K562 (cell line): Measurements from ENCODE around the gene SPNS1. TPM values are rescaled to one million over a fixed set of nuclear protein-coding genes. Genes with fewer than 3 reads are reported as not detected.
"Not testable (repeated sequence)": the region's sequence is repeated elsewhere in the genome, so short reads cannot be mapped to it uniquely, and the experiment has no call there.

Source experiments
- ATAC-seq: fragments of 200-7000 bp; cut with Tn5 transposase; 3 replicates; pipeline ENCODE4 v1.9.1; 2020; ENCODE audit warnings: moderate library complexity
- BruUV-seq: library from RNA; stranded (reverse); fragments of 400-500 nt; replicated peaks from 2 replicates; lab custom pipeline; 2021; lab: Mats Ljungman, UMichigan
- CTCF ChIA-PET: fragments of 300-600 bp; formaldehyde crosslinking; extraction: SDS; loops from one replicate; lab custom pipeline; 2021; ENCODE audit warnings: low intra/inter-chr PET ratio; lab: Yijun Ruan, JAX
- POLR2A ChIA-PET: fragments of 300-600, 350-650 bp; sonication (Branson Sonifier 250); formaldehyde crosslinking; extraction: SDS; loops from one replicate; lab custom pipeline; 2021; ENCODE audit warnings: antibody characterized with exemption, inconsistent platforms; lab: Yijun Ruan, JAX
- DNase-seq, 4 experiments: peaks; one replicate each; pipeline versions ENCODE4 v3.0.0 to v3.0.0-alpha.2; 2011 to 2018; ENCODE audit warnings: low spot score in 3 of 4, mixed read lengths in 3 of 4; ENCODE audit errors: extremely low read depth in 1 of 4
- FAIRE-seq: peaks from 2 replicates; lab custom pipeline; 2011; peaks lifted over from hg19 to GRCh38; lab: Jason Lieb, UNC
- H2AFZ ChIP-seq: 2 replicates; pipeline ENCODE4 v1.6.0; 2011; ENCODE audit warnings: low read depth, low read length, control low read depth, inconsistent platforms
- H3K27ac ChIP-seq: fragments of 200-600 bp; 3 replicates; pipeline ENCODE4 v1.8.0; 2011; ENCODE audit warnings: low read depth, mild to moderate bottlenecking, control low read depth, inconsistent platforms, low read length, moderate library complexity, mixed read lengths; ENCODE audit errors: extremely low read depth
- H3K27me3 ChIP-seq, 2 experiments: fragments of 300-600 bp in 1 of 2; 2 replicates in 1 of 2; 3 replicates in 1 of 2; pipeline versions ENCODE4 v1.6.0 to v1.8.0; 2011; ENCODE audit warnings: inconsistent platforms in 2 of 2, low read length in 2 of 2, mild to moderate bottlenecking in 1 of 2, mixed read lengths in 1 of 2, moderate library complexity in 1 of 2; ENCODE audit not compliant: control insufficient read depth in 2 of 2, insufficient read depth in 2 of 2
- H3K36me3 ChIP-seq: fragments of 300-600 bp; 3 replicates; pipeline ENCODE4 v1.8.0; 2011; ENCODE audit warnings: mild to moderate bottlenecking, low read length, inconsistent platforms; ENCODE audit not compliant: control insufficient read depth, insufficient read depth
- H3K4me1 ChIP-seq, 2 experiments: fragments of 200-600 bp in 1 of 2; replicated peaks in 1 of 2; 2 replicates in 1 of 2; 3 replicates in 1 of 2; pipeline versions ENCODE4 v1.5.1 to v1.8.0; 2011; ENCODE audit warnings: inconsistent platforms in 2 of 2, low read length in 2 of 2, mild to moderate bottlenecking in 1 of 2, mixed read lengths in 1 of 2, moderate library complexity in 1 of 2; ENCODE audit not compliant: control insufficient read depth in 2 of 2, insufficient read depth in 2 of 2
- H3K4me2 ChIP-seq: 2 replicates; pipeline ENCODE4 v1.6.1; 2011; ENCODE audit warnings: low read length, control low read depth, inconsistent platforms, mixed read lengths; ENCODE audit not compliant: insufficient read depth
- H3K4me3 ChIP-seq: fragments of 200-600 bp; sonication (generic), shearing (Covaris generic); 2 replicates; pipeline ENCODE4 v1.5.1; 2016; ENCODE audit warnings: control low read depth, inconsistent platforms
- H3K79me2 ChIP-seq: fragments of 200-600 bp; 3 replicates; pipeline ENCODE4 v1.8.0; 2011; ENCODE audit warnings: low read length, inconsistent platforms; ENCODE audit not compliant: control insufficient read depth, insufficient read depth
- H3K9ac ChIP-seq, 2 experiments: 2 replicates each; pipeline versions ENCODE4 v1.6.0 to v1.6.1; 2011; ENCODE audit warnings: low read depth in 2 of 2, low read length in 2 of 2, control low read depth in 1 of 2, inconsistent platforms in 1 of 2, mild to moderate bottlenecking in 1 of 2, mixed read lengths in 1 of 2; ENCODE audit not compliant: insufficient read depth in 1 of 2
- H3K9me1 ChIP-seq: one replicate; pipeline ENCODE4 v1.6.0; 2011; ENCODE audit warnings: inconsistent platforms, mild to moderate bottlenecking, low read length, moderate library complexity; ENCODE audit not compliant: control insufficient read depth, insufficient read depth
- H3K9me3 ChIP-seq: replicated peaks from 2 replicates; pipeline ENCODE4 v1.5.1; 2011; ENCODE audit warnings: low read depth, low read length, inconsistent platforms; ENCODE audit not compliant: control insufficient read depth, insufficient read depth
- H4K20me1 ChIP-seq: replicated peaks from 2 replicates; pipeline ENCODE4 v1.6.1; 2011; ENCODE audit warnings: low read length, inconsistent platforms, mixed read lengths; ENCODE audit not compliant: control insufficient read depth, insufficient read depth
- BCOR ChIP-seq: fragments of 450-650 bp; IDR thresholded peaks from 2 replicates; pipeline ENCODE4 v1.6.1; 2016
- CCAR2 ChIP-seq: fragments of 200-400 bp; formaldehyde crosslinking; IDR thresholded peaks from 2 replicates; pipeline ENCODE4 v1.6.1; 2017; ENCODE audit warnings: mild to moderate bottlenecking, low read depth, low read length
- EGR1 ChIP-seq: fragments of 450-650 bp; conservative IDR thresholded peaks from 2 replicates; pipeline ENCODE4 v1.6.1; 2017; ENCODE audit warnings: mild to moderate bottlenecking
- SRF ChIP-seq, 2 experiments: fragments of 250-450, 450-650 bp in 1 of 2; sonication (Bioruptor Pico) in 1 of 2; sonication (generic) in 1 of 2; formaldehyde crosslinking; IDR thresholded peaks; 2 replicates each; pipeline versions ENCODE4 v1.5.0 to v1.5.1; 2020 to 2022; ENCODE audit warnings: mild to moderate bottlenecking in 1 of 2, missing genetic modification reagents in 1 of 2
- STAT6 ChIP-seq: sonication (generic); formaldehyde crosslinking; IDR thresholded peaks from 2 replicates; pipeline ENCODE4 v1.8.1; 2023; ENCODE audit warnings: mild to moderate bottlenecking, missing genetic modification reagents
- TGIF2 ChIP-seq: sonication (generic); formaldehyde crosslinking; IDR thresholded peaks from 2 replicates; pipeline ENCODE4 v1.8.1; 2022; ENCODE audit warnings: mild to moderate bottlenecking, missing genetic modification reagents, moderate library complexity
- ZNF518B ChIP-seq: fragments of 250-450 bp; sonication (Bioruptor Pico); IDR thresholded peaks from 2 replicates; pipeline ENCODE4 v1.5.0; 2021; ENCODE audit warnings: mild to moderate bottlenecking, moderate library complexity
- WGBS: fragments of 100-300 bp; shearing (Covaris generic); methylation state at CpG from one replicate; pipeline ENCODE4 v1.1.6; 2016; ENCODE audit warnings: low coverage, mixed read lengths; ENCODE audit not compliant: insufficient coverage; ENCODE audit errors: missing lambda C conversion rate; 5-methylcytosine and 5-hydroxymethylcytosine counted together
- in situ Hi-C: fragments of 300-500 bp; cut with MboI; formaldehyde crosslinking; loops from 4 replicates; pipeline ENCODE4 v1.15.0; 2018; ENCODE audit warnings: inconsistent platforms, mixed read lengths
- intact Hi-C: fragments of 100-400 bp; cut with micrococcal nuclease; formaldehyde crosslinking; loops from 2 replicates; pipeline ENCODE4 v1.14.2; 2022
- polyA plus RNA-seq, 8 experiments: library from polyadenylated mRNA; depleted of rRNA in 4 of 8; stranded (reverse) in 5 of 8; unstranded in 3 of 8; fragments of >200 nt; fragmentation: Nextera tagmentation in 2 of 8; fragmentation: Illumina TruSeq in 1 of 8; extraction: Ambion mirVana in 2 of 8; extraction: Trizol in 1 of 8; gene quantifications; 2 replicates each; pipeline versions ENCODE4 v1.2.1 to v1.2.3, GENCODE V29; 2011 to 2014; ENCODE audit warnings: inconsistent platforms in 1 of 8, missing spikeins in 1 of 8
- total RNA-seq, 7 experiments: library from RNA; depleted of rRNA in 6 of 7; stranded (reverse); fragments of >200 nt in 6 of 7; fragmentation: Illumina TruSeq in 2 of 7; extraction: Trizol in 2 of 7; gene quantifications; 2 replicates each; pipeline versions ENCODE4 v1.2.1 to v1.2.3, GENCODE V29; 2011 to 2021; ENCODE audit warnings: low replicate concordance in 1 of 7

SPNS1 gene
- total and polyA plus RNA-seq, 9 of the 15 experiments (the other 6 are each of a cell fraction or from before 2014, with no cell fraction given), result 0.58 to 64.9 (median 13.7) TPM

- H2AFZ ChIP-seq, DNase-seq, H3K79me2 ChIP-seq, FAIRE-seq, ATAC-seq, H3K27me3 ChIP-seq, H3K4me2 ChIP-seq, H3K4me3 ChIP-seq, H3K9ac ChIP-seq, H3K9me1 ChIP-seq, CTCF ChIA-PET, BruUV-seq, H3K9me3 ChIP-seq, H3K36me3 ChIP-seq, H3K27ac ChIP-seq, H4K20me1 ChIP-seq: not testable (repeated sequence)
- WGBS, result 65% methylated on average over 7 of the region's 7 CpGs
- POLR2A ChIA-PET, result interaction anchor here (0.6 kb wide), 1 partner anchor 90 kb away, joined by 3 read pairs; no protein-coding TSS in a partner anchor
- intact Hi-C loops, result loop anchor here (5.0 kb wide), 1 partner anchor 58 kb away; no protein-coding TSS in a partner anchor
- H3K4me1 ChIP-seq, result peaks cover 8 to 35% of the 10 kb centered on the region in 2 experiments; a peak in 4 of 5 replicates
- TF ChIP-seq BCOR, result 0 out of 2 replicates have a peak, but pooled peaks have one; percentile 45
- in situ Hi-C loops, result loop anchor here (25.0 kb wide), 1 partner anchor 503 kb away; no protein-coding TSS in a partner anchor
Observed at GRCh38 chr16:28939825-28940224, 34.8 kb upstream of the SPNS1 start.

GRCh38 chr16:28943281-28943680 lies 31.3 kb upstream of the SPNS1 start:
- peaks cover 6 to 15% of the 10 kb centered on the region in 2 experiments; a peak in 4 of 5 replicates for H3K4me1 ChIP-seq
- H3K9me3 ChIP-seq, result no peaks in the 10 kb centered on the region
- ChIA-PET POLR2A (interaction anchor here (0.6 to 1.8 kb wide), 4 partner anchors 15 to 84 kb away, joined by 3 to 4 read pairs (median 4); partner anchors contain the start of gene RABEP2), CTCF (interaction anchor here (0.5 kb wide), 1 partner anchor 18 kb away, joined by 3 read pairs; no protein-coding TSS in a partner anchor)
- H2AFZ ChIP-seq, result peak overlapping the region; percentile 63; the same call in 1 of the 2 replicates
- intact Hi-C loops (no loop called here), in situ Hi-C loops (loop anchor here (25.0 kb wide), 1 partner anchor 506 kb away; no protein-coding TSS in a partner anchor)
- no peaks in the 10 kb centered on the region for H3K9me1 ChIP-seq
- no peak overlapping the region for H3K4me2 ChIP-seq
- no peak overlapping the region for H3K4me3 ChIP-seq
- ATAC-seq, result no peak
- H3K27ac ChIP-seq, result no peak overlapping the region
- H3K27me3 ChIP-seq, result no peaks in the 10 kb centered on the region
- no TSS peak for BruUV-seq
- H3K9ac ChIP-seq, result peak overlapping the region in 1 of 2 experiments; percentile 33; a peak in 1 of 4 replicates
- H3K36me3 ChIP-seq, result no peaks in the 10 kb centered on the region
- no peaks in the 10 kb centered on the region for H3K79me2 ChIP-seq
- FAIRE-seq, result no peak
- DNase-seq, result no peak
- H4K20me1 ChIP-seq, result no peaks in the 10 kb centered on the region
- no peak for TF ChIP-seq STAT6 (CRISPR knock-in tag)
- TF ChIP-seq EGR1, result no peak
- no peak for TF ChIP-seq ZNF518B (CRISPR knock-in tag)
- TF ChIP-seq CCAR2, result no peak
- no peak for TF ChIP-seq TGIF2
- no peak for TF ChIP-seq SRF (CRISPR knock-in tag; IDR thresholded peaks at IDR 0.05)
